Peyer's patch (tissue), 4 donors: ENCODE data around the gene YBX2. TPM values are rescaled to one million over a fixed set of nuclear protein-coding genes. Genes with fewer than 3 reads are reported as not detected.

Experiments
- DNase-seq, 3 donors: peaks; one replicate each; pipeline ENCODE4 v3.0.0-alpha.2; 2017 to 2019
- H3K27ac ChIP-seq, 4 donors: fragments of 200-600 bp; sonication (generic); one replicate each; pipeline ENCODE4 v1.5.1; 2016 to 2019
- H3K27me3 ChIP-seq, 2 donors: fragments of 200-600 bp; sonication (generic); one replicate each; pipeline ENCODE4 v1.5.1; 2019
- H3K36me3 ChIP-seq, 3 donors: fragments of 200-600 bp; sonication (generic); one replicate each; pipeline ENCODE4 v1.5.1; 2016 to 2019
- H3K4me1 ChIP-seq, 4 donors: fragments of 200-600 bp; sonication (generic); one replicate each; pipeline ENCODE4 v1.5.1; 2016 to 2019
- H3K4me3 ChIP-seq, 4 donors: fragments of 200-600 bp; sonication (generic); 1 replicate in 3 of 4; 2 replicates in 1 of 4; pipeline ENCODE4 v1.5.1; 2016 to 2019; ENCODE audit warnings: mild to moderate bottlenecking in 1 of 4
- H3K9me3 ChIP-seq, 4 donors: fragments of 200-600 bp; sonication (generic); one replicate each; pipeline ENCODE4 v1.5.1; 2016 to 2019; ENCODE audit warnings: mild to moderate bottlenecking in 1 of 4
- POLR2A ChIP-seq, 2 donors: fragments of 450-650 bp; IDR thresholded peaks; one replicate each; pipeline ENCODE4 v1.5.1; 2017; ENCODE audit warnings: antibody characterized with exemption in 2 of 2, mild to moderate bottlenecking in 2 of 2, moderate library complexity in 2 of 2
- total RNA-seq, 4 donors: library from RNA; depleted of rRNA; stranded (reverse); fragments of >200 nt; gene quantifications; one replicate each; pipeline ENCODE4 v1.1.0, GENCODE V29; 2016
- TF ChIP-seq, protein P1 (sequence below), 6 experiments: fragments of 450-650 bp in 4 of 6; fragments of 200-600 bp in 2 of 6; sonication (generic) in 1 of 6; IDR thresholded peaks; one replicate each; pipeline ENCODE4 v1.5.1; 2017 to 2019; ENCODE audit warnings: antibody characterized with exemption in 6 of 6, mild to moderate bottlenecking in 3 of 6, moderate library complexity in 1 of 6

The YBX2 gene
- total RNA-seq, 4 donors from 2014 or later: 20.7 to 70.0 (median 24.6) TPM

DNA sequence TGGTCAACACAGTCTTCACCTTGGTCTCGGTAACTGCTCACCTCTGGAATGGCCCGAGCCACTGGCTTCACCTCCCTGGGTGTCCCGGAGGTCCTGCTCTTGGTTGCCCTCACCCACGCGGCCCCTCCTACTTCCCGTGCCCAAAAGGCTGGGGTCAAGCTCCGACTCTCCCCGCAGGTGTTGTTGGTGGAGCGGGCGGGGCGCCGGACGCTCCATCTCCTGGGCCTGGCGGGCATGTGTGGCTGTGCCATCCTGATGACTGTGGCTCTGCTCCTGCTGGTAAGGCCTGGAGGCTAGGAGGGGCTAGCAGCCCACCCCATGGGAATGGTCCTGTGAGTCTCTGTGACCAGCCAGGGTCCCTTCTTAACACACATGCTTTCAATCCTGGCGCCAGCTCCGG is 9.5 kb downstream of the YBX2 start:
- no peak for DNase-seq
- Histone ChIP-seq H3K4me3 (no peak overlapping the region), H3K36me3 (no peaks in the 10 kb centered on the region), H3K4me1 (peaks cover 2 to 25% (median 16%) of the 10 kb centered on the region in 4 donors), H3K27ac (no peak overlapping the region), H3K27me3 (no peaks in the 10 kb centered on the region), H3K9me3 (no peaks in the 10 kb centered on the region)
- no peak for TF ChIP-seq POLR2A (IDR thresholded peaks at IDR 0.05)
- TF ChIP-seq, protein P1, sequence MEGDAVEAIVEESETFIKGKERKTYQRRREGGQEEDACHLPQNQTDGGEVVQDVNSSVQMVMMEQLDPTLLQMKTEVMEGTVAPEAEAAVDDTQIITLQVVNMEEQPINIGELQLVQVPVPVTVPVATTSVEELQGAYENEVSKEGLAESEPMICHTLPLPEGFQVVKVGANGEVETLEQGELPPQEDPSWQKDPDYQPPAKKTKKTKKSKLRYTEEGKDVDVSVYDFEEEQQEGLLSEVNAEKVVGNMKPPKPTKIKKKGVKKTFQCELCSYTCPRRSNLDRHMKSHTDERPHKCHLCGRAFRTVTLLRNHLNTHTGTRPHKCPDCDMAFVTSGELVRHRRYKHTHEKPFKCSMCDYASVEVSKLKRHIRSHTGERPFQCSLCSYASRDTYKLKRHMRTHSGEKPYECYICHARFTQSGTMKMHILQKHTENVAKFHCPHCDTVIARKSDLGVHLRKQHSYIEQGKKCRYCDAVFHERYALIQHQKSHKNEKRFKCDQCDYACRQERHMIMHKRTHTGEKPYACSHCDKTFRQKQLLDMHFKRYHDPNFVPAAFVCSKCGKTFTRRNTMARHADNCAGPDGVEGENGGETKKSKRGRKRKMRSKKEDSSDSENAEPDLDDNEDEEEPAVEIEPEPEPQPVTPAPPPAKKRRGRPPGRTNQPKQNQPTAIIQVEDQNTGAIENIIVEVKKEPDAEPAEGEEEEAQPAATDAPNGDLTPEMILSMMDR (IDR thresholded peaks at IDR 0.05): no peak

DNA sequence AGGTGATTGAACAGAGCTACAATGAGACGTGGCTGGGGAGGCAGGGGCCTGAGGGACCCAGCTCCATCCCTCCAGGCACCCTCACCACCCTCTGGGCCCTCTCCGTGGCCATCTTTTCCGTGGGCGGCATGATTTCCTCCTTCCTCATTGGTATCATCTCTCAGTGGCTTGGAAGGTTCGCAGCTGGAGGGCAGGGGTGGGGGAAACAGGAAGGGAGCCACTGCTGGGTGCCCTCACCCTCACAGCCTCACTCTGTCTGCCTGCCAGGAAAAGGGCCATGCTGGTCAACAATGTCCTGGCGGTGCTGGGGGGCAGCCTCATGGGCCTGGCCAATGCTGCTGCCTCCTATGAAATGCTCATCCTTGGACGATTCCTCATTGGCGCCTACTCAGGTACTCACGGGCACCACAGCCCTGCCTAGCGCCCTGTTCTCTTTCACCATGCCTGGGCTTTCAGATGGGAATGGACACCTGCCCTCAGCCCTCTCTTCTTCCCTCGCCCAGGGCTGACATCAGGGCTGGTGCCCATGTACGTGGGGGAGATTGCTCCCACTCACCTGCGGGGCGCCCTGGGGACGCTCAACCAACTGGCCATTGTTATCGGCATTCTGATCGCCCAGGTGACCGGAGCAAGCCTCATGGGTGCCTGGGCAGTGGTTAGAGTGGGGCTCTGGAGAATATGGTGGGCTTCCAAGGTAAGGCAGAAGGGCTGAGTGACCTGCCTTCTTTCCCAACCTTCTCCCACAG is 10.8 kb downstream of the YBX2 start:
- H3K27me3 ChIP-seq: no peaks in the 10 kb centered on the region
- no peak for DNase-seq
- H3K36me3 ChIP-seq: no peaks in the 10 kb centered on the region
- H3K4me3 ChIP-seq: peak overlapping the region in 1 of 4 donors; percentile 61
- H3K27ac ChIP-seq: no peak overlapping the region
- TF ChIP-seq, protein P1 (IDR thresholded peaks at IDR 0.05): no peak
- TF ChIP-seq POLR2A (IDR thresholded peaks at IDR 0.05): no peak
- no peaks in the 10 kb centered on the region for H3K9me3 ChIP-seq
- peaks cover 2 to 28% (median 16%) of the 10 kb centered on the region in 4 donors for H3K4me1 ChIP-seq

DNA sequence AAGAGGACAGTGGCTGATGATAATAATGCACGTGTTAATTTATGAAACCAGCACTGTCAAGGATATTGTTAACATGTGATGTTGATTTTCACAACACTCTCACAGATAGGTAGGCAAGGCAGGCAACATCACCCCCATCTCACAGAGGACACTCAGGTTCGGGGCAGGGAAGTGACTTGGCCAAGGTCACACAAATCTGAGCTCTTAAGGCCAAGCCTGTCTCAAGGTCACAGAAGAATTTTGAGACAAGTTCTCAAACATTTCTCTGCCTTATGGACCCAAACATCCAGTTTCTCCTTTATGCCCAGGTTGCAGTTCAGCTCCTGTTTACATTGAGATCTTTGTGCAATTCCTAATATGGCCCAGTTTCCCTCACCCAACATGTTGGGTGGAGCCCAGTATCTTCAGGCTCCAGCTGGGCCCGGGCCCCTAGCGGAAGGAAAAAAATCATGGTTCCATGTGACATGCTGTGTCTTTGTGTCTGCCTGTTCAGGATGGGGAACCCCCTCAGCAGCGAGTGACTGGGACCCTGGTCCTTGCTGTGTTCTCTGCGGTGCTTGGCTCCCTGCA is 11.6 kb downstream of the YBX2 start:
- DNase-seq: no peak
- no peaks in the 10 kb centered on the region for H3K9me3 ChIP-seq
- no peaks in the 10 kb centered on the region for H3K27me3 ChIP-seq
- no peaks in the 10 kb centered on the region for H3K36me3 ChIP-seq
- peaks cover 2 to 28% (median 16%) of the 10 kb centered on the region in 4 donors for H3K4me1 ChIP-seq
- no peak for TF ChIP-seq POLR2A (IDR thresholded peaks at IDR 0.05)
- TF ChIP-seq, protein P1 (IDR thresholded peaks at IDR 0.05): peak in 1 of 6 experiments; percentile 5
- H3K4me3 ChIP-seq: peak overlapping the region in 2 of 4 donors; percentile 49 to 61
- H3K27ac ChIP-seq: peak overlapping the region in 3 of 4 donors; percentile 60 to 83 (median 61)

DNA sequence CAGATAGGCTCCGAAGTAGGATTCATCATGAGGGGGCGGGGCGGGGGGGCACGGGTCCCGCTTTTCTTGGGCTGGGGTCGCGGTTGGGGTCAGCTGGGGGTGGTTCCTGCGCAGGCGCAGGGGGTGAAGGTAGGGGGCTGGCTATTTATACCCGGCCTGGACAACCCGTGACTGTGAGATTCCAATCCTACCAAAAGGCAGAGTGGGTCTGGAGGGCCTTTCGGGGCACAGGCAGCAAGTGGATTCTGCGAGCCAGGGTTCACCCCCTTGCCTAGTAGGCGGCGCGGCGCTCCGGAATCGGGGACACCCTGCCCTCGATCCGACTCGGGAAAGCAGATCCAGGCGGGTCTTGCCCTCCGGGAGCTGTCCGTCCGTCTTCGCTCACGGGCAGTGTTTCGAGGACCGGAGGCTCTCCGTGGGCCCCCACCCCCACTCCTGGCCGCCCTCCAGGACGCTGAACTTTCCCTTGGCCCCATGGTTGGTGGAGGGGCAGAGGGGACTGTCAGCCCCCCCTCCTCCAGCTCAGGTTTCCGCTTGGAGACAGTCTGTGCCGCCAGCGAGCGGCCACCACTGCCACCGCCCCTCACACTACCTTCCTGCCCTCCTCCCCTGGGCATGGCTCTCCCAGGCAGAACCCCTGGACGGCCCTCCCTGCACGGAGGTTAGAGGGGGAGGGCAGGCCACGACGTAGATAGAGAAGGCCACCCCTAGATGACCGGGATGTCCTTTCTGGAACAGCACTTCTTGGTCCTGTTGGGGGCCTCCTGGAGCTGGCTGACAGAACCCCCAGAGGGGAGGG is 12.3 kb downstream of the YBX2 start:
- Histone ChIP-seq H3K27me3 (no peaks in the 10 kb centered on the region), H3K36me3 (no peaks in the 10 kb centered on the region), H3K4me3 (peak overlapping the region; percentile 38 to 63 (median 55)), H3K4me1 (peaks cover 2 to 28% (median 16%) of the 10 kb centered on the region in 4 donors), H3K27ac (peak overlapping the region; percentile 25 to 83 (median 60)), H3K9me3 (no peaks in the 10 kb centered on the region)
- no peak for DNase-seq
- TF ChIP-seq POLR2A (IDR thresholded peaks at IDR 0.05): no peak

DNA sequence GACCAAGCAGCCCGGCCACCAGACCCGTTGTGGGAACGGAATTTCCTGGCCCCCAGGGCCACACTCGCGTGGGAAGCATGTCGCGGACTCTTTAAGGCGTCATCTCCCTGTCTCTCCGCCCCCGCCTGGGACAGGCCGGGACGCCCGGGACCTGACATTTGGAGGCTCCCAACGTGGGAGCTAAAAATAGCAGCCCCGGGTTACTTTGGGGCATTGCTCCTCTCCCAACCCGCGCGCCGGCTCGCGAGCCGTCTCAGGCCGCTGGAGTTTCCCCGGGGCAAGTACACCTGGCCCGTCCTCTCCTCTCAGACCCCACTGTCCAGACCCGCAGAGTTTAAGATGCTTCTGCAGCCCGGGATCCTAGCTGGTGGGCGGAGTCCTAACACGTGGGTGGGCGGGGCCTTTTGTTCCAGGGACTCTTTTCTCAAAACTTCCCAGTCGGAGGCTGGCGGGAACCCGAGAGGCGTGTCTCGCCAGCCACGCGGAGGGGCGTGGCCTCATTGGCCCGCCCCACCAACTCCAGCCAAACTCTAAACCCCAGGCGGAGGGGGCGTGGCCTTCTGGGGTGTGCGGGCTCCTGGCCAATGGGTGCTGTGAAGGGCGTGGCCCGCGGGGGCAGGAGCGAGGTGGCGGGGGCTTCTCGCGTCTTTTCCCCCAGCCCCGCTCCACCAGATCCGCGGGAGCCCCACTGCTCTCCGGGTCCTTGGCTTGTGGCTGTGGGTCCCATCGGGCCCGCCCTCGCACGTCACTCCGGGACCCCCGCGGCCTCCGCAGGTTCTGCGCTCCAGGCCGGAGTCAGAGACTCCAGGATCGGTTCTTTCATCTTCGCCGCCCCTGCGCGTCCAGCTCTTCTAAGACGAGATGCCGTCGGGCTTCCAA is 13.1 kb downstream of the YBX2 start, which contains the start of gene SLC2A4:
SLC2A4 (plus strand) TSS at position 645 of the 879 bp plus-strand sequence; CDS start at position 862, 217 bp downstream.
- TF ChIP-seq, protein P1 (IDR thresholded peaks at IDR 0.05): no peak
- no peak for TF ChIP-seq POLR2A (IDR thresholded peaks at IDR 0.05)
- peak within 1 kb of the TSS; percentile 48 to 83 (median 71) for H3K27ac ChIP-seq
- H3K36me3 ChIP-seq: no peaks in the 10 kb centered on the region
- peak within 1 kb of the TSS; percentile 38 to 63 (median 55) for H3K4me3 ChIP-seq
- H3K4me1 ChIP-seq: peaks cover 2 to 28% (median 16%) of the 10 kb centered on the region in 4 donors
- no peaks in the 10 kb centered on the region for H3K9me3 ChIP-seq
- DNase-seq: peak; percentile 89 to 97 (median 96)
- H3K27me3 ChIP-seq: no peaks in the 10 kb centered on the region
